HCT116 (cell line): ENCODE measurements around the gene GPD2. TPM values are rescaled to one million over a fixed set of nuclear protein-coding genes. Genes with fewer than 3 reads are reported as not detected.

Source experiments
- ATAC-seq: fragments of 200-7000 bp; cut with Tn5 transposase; 2 replicates; pipeline ENCODE4 v1.9.1; 2020; ENCODE audit warnings: mild to moderate bottlenecking, moderate library complexity
- BruUV-seq: library from RNA; stranded (reverse); fragments of 400-500 nt; replicated peaks from 2 replicates; lab custom pipeline; 2021; lab: Mats Ljungman, UMichigan
- CTCF ChIA-PET: fragments of 300-600 bp; sonication (Branson Sonifier 250); formaldehyde crosslinking; loops from one replicate; lab custom pipeline; 2021; ENCODE audit warnings: antibody characterized with exemption; lab: Charles Lee
- POLR2A ChIA-PET: fragments of 300-600, 350-600 bp; sonication (Branson Sonifier 250); formaldehyde crosslinking; loops from one replicate; lab custom pipeline; 2021; ENCODE audit warnings: antibody characterized with exemption; lab: Charles Lee
- RAD21 ChIA-PET, 2 experiments: fragments of 300-600 bp; sonication (Branson Sonifier 250); formaldehyde crosslinking; loops; one replicate each; lab custom pipeline; 2023; ENCODE audit warnings: low total read pairs in 2 of 2; ENCODE audit not compliant: uncharacterized antibody in 2 of 2, unreplicated experiment in 2 of 2, low non-redundant PET in 1 of 2; lab: Charles Lee
- DNase-seq: peaks from one replicate; pipeline ENCODE4 v3.0.0-alpha.2; 2010; ENCODE audit warnings: low read depth, low spot score
- H2AFZ ChIP-seq: fragments of 200-600 bp; shearing (Covaris generic), sonication (generic); 2 replicates; pipeline ENCODE4 v1.6.1; 2017; ENCODE audit warnings: low read depth, mixed run types, mixed read lengths, antibody characterized with exemption, low read length; ENCODE audit not compliant: poor library complexity, severe bottlenecking
- H3K27ac ChIP-seq: 2 replicates; pipeline ENCODE4 v1.5.1; 2012; ENCODE audit warnings: low read depth, low read length
- H3K27me3 ChIP-seq: fragments of 200-600 bp; sonication (generic); 2 replicates; pipeline ENCODE4 v1.6.1; 2016; ENCODE audit warnings: mixed run types, low read length, mixed read lengths; ENCODE audit not compliant: insufficient read depth
- H3K36me3 ChIP-seq, 2 experiments: fragments of 200-500 bp in 1 of 2; fragments of 200-600 bp in 1 of 2; sonication (Bioruptor generic) in 1 of 2; sonication (generic) in 1 of 2; 2 replicates each; pipeline versions ENCODE4 v1.5.1 to v1.6.1; 2014 to 2016; ENCODE audit warnings: low read length in 2 of 2, inconsistent platforms in 1 of 2, mixed read lengths in 1 of 2, mixed run types in 1 of 2; ENCODE audit not compliant: insufficient read depth in 2 of 2, control insufficient read depth in 1 of 2
- H3K4me1 ChIP-seq, 2 experiments: fragments of 200-600 bp in 1 of 2; sonication (generic) in 1 of 2; 2 replicates each; pipeline versions ENCODE4 v1.5.1 to v1.6.1; 2012 to 2017; ENCODE audit warnings: low read length in 2 of 2, inconsistent platforms in 1 of 2, mild to moderate bottlenecking in 1 of 2, mixed read lengths in 1 of 2, mixed run types in 1 of 2, moderate library complexity in 1 of 2; ENCODE audit not compliant: insufficient read depth in 2 of 2, control insufficient read depth in 1 of 2
- H3K4me2 ChIP-seq: fragments of 200-600 bp; sonication (generic); 2 replicates; pipeline ENCODE4 v1.6.1; 2017; ENCODE audit warnings: mixed run types, low read length, mixed read lengths
- H3K4me3 ChIP-seq, 2 experiments: fragments of 200-600 bp in 1 of 2; sonication (generic) in 1 of 2; replicated peaks in 1 of 2; 2 replicates each; pipeline ENCODE4 v1.5.1; 2011 to 2016; ENCODE audit warnings: low read length in 2 of 2, control low read depth in 1 of 2, low read depth in 1 of 2, mild to moderate bottlenecking in 1 of 2, mixed read lengths in 1 of 2, mixed run types in 1 of 2
- H3K79me2 ChIP-seq: fragments of 200-600 bp; sonication (generic); 2 replicates; pipeline ENCODE4 v1.6.1; 2017; ENCODE audit warnings: mild to moderate bottlenecking, mixed run types, low read length, moderate library complexity, mixed read lengths; ENCODE audit not compliant: insufficient read depth
- H3K9ac ChIP-seq: fragments of 200-600 bp; sonication (generic); 2 replicates; pipeline ENCODE4 v1.6.1; 2016; ENCODE audit warnings: low read length, mixed read lengths
- H3K9me2 ChIP-seq: fragments of 200-600 bp; sonication (generic), shearing (Covaris generic); 2 replicates; pipeline ENCODE4 v1.6.1; 2017; ENCODE audit warnings: mixed run types, mild to moderate bottlenecking, moderate library complexity; ENCODE audit not compliant: insufficient read depth
- H3K9me3 ChIP-seq, 2 experiments: fragments of 200-500 bp in 1 of 2; fragments of 200-600 bp in 1 of 2; sonication (Bioruptor generic) in 1 of 2; sonication (generic) in 1 of 2; 2 replicates each; pipeline ENCODE4 v1.6.1; 2014 to 2017; ENCODE audit warnings: low read length in 2 of 2, mixed read lengths in 2 of 2, inconsistent platforms in 1 of 2, low read depth in 1 of 2, mild to moderate bottlenecking in 1 of 2, mixed run types in 1 of 2, moderate library complexity in 1 of 2; ENCODE audit not compliant: control insufficient read depth in 1 of 2, insufficient read depth in 1 of 2
- H4K20me1 ChIP-seq: fragments of 200-600 bp; sonication (generic), shearing (Covaris generic); 2 replicates; pipeline ENCODE4 v1.6.1; 2017; ENCODE audit warnings: mixed run types, mild to moderate bottlenecking, moderate library complexity; ENCODE audit not compliant: insufficient read depth
- CBX3 ChIP-seq: IDR thresholded peaks from 2 replicates; pipeline ENCODE4 v1.6.1; 2012; ENCODE audit warnings: low read depth
- EGR1 ChIP-seq: IDR thresholded peaks from 2 replicates; pipeline ENCODE4 v1.6.1; 2012; ENCODE audit warnings: low read depth
- EZH2 ChIP-seq: fragments of 200-600 bp; sonication (generic); IDR thresholded peaks from 2 replicates; pipeline ENCODE4 v1.6.1; 2017; ENCODE audit warnings: antibody characterized with exemption, mixed run types
- FOSL1 ChIP-seq: IDR thresholded peaks from 2 replicates; pipeline ENCODE4 v1.6.1; 2012; ENCODE audit warnings: low read depth
- JUND ChIP-seq: IDR thresholded peaks from 2 replicates; pipeline ENCODE4 v1.6.1; 2012
- RAD21 ChIP-seq: IDR thresholded peaks from 2 replicates; pipeline ENCODE4 v1.6.1; 2012; ENCODE audit warnings: low read depth, mild to moderate bottlenecking
- YY1 ChIP-seq: IDR thresholded peaks from 2 replicates; pipeline ENCODE4 v1.6.1; 2011; ENCODE audit warnings: low read length, low read depth, moderate library complexity, mild to moderate bottlenecking; ENCODE audit not compliant: insufficient replicate concordance; ENCODE audit errors: extremely low read depth
- intact Hi-C: fragments of 100-400 bp; cut with micrococcal nuclease; formaldehyde crosslinking; loops from 2 replicates; pipeline ENCODE4 v1.10.0; 2022
- total RNA-seq: library from RNA; stranded (reverse); gene quantifications from one replicate; pipeline ENCODE4 v1.2.1, GENCODE V29; 2021; ENCODE audit not compliant: unreplicated experiment
- TF ChIP-seq, protein P1 (sequence below): IDR thresholded peaks from 2 replicates; pipeline ENCODE4 v1.6.1; 2012; ENCODE audit warnings: low read depth

The GPD2 gene
- total RNA-seq, 1 experiment from 2014 or later, result 80.7 TPM

DNA sequence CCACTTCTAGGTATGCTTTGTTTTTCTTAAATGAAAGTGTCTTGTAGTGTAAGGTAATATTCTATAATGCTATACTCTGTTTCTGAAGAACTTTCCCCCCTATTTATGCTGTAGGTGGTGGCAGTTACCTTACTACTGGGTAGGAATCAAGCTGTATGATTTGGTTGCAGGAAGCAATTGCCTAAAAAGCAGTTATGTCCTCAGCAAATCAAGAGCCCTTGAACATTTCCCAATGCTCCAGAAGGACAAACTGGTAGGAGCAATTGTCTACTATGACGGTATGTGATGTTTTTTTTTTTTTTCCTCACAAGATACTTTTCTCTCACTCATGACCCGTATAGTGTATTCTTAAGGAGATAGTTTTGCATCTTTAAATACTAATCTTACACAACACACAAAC is 77.0 kb downstream of the GPD2 start:
- TF ChIP-seq, protein P1, sequence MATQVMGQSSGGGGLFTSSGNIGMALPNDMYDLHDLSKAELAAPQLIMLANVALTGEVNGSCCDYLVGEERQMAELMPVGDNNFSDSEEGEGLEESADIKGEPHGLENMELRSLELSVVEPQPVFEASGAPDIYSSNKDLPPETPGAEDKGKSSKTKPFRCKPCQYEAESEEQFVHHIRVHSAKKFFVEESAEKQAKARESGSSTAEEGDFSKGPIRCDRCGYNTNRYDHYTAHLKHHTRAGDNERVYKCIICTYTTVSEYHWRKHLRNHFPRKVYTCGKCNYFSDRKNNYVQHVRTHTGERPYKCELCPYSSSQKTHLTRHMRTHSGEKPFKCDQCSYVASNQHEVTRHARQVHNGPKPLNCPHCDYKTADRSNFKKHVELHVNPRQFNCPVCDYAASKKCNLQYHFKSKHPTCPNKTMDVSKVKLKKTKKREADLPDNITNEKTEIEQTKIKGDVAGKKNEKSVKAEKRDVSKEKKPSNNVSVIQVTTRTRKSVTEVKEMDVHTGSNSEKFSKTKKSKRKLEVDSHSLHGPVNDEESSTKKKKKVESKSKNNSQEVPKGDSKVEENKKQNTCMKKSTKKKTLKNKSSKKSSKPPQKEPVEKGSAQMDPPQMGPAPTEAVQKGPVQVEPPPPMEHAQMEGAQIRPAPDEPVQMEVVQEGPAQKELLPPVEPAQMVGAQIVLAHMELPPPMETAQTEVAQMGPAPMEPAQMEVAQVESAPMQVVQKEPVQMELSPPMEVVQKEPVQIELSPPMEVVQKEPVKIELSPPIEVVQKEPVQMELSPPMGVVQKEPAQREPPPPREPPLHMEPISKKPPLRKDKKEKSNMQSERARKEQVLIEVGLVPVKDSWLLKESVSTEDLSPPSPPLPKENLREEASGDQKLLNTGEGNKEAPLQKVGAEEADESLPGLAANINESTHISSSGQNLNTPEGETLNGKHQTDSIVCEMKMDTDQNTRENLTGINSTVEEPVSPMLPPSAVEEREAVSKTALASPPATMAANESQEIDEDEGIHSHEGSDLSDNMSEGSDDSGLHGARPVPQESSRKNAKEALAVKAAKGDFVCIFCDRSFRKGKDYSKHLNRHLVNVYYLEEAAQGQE, result no peak
- TF ChIP-seq CBX3 (no peak), EZH2 (no peak), JUND (no peak), EGR1 (no peak), RAD21 (no peak), YY1 (no peak), FOSL1 (no peak)
- Histone ChIP-seq H3K27ac (no peak overlapping the region), H3K36me3 (peaks cover 0 to 7% of the 10 kb centered on the region in 2 experiments; a peak in 1 of 4 replicates), H3K4me2 (no peak overlapping the region), H3K9me3 (no peaks in the 10 kb centered on the region), H3K27me3 (no peaks in the 10 kb centered on the region), H3K4me1 (no peaks in the 10 kb centered on the region), H3K79me2 (no peaks in the 10 kb centered on the region), H3K4me3 (no peak overlapping the region), H3K9me2 (no peaks in the 10 kb centered on the region), H2AFZ (no peak overlapping the region), H3K9ac (no peak overlapping the region), H4K20me1 (no peaks in the 10 kb centered on the region)
- DNase-seq, result no peak
- ChIA-PET POLR2A (no interaction called here), CTCF (no interaction called here), RAD21 (no interaction called here)
- no TSS peak for BruUV-seq
- no peak for ATAC-seq
- intact Hi-C loops, result no loop called here
